Effector CD4-positive, alpha-beta T cell (primary cell): Measurements from ENCODE around the gene RALGAPB.

Experiments used
- DNase-seq: peaks from one replicate; pipeline ENCODE4 v3.0.0-alpha.2; 2020

Gene RALGAPB

DNA sequence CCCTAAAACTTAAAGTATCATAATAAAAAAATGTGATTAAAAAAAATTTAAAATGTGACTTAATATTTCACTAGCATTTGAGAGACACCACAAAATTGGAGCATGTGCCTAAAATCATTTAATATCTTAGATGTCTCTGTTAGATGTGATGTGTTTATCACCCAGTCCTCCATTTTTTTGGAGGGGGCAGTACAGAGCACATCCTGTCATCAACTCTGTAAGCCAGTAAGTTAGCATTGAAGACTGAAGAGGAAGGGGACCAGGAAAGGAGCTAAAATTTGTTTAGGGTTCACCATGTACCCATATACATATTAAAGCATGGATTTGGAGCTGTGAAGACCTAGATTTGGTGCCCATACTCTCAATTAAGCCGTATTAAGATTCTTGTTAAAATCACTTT lies 77.6 kb downstream of the RALGAPB start:
- DNase-seq: no peak

- no peak for DNase-seq
Observed at GRCh38 chr20:38551056-38551626, 78.5 kb downstream of the RALGAPB start.

GRCh38 chr20:38554986-38555385 lies 82.3 kb downstream of the RALGAPB start:
- DNase-seq: no peak

DNA sequence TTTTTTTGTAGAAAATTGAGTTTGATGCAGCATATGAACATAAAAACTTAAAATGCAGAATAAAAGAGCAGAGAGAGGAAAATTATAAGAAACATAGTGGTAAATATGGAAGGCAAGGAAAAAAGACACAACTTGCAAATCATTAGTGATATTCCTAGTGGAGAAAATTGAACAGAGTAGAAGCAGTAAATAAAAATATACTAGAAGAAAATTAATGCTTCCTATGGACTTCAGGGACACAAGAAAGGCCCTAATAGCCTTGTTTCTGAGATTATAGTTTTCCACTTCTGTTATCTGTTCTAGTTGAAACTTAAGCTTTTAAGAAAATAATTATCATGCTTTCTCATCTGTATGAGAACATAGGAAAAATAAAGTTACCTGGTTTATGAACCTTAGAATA lies 82.8 kb downstream of the RALGAPB start:
- DNase-seq: no peak

GRCh38 chr20:38557174-38557573 lies 84.5 kb downstream of the RALGAPB start:
- no peak for DNase-seq

- no peak for DNase-seq
Observed at GRCh38 chr20:38558596-38559360, 86.1 kb downstream of the RALGAPB start.

DNA sequence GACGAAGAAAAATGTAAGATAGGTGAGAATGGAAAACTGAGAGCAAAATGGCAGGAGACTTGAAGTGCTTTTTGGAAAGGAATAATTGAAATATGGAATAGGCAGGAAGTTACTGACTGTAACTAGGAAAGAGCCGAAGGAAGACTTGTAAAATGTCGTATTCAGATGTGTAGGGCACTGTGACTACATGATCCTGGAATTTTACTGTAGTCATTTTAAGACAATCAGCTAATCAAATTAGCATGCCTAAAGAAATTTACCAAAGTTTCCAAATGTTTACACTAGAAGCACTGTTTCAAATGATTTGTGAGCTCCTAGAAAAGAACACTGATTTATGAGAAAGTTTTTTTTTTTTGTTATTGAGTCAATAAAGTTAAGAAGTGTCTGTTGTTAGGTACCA lies 87.1 kb downstream of the RALGAPB start:
- no peak for DNase-seq

- no peak for DNase-seq
Observed at GRCh38 chr20:38563802-38564431, 91.3 kb downstream of the RALGAPB start.

DNA sequence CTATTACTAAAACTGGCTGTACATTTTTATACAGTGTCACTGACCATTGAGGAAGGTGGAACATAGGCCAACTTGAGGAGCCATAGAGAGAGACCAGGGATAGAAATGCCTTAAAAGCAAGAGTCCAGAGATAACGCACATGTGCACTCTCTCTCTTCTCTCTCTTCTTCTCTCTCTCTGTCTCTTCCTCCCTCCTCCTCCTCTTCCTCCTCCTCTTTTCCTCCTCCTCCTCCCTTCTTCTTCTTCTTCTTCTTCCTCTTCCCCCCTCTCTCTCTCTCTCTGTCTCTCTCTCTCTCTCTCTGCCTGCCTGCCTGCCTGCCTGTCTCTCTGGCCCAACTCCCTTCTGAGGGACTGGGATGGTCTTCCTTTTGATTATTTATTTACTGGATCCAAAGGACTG lies 92.0 kb downstream of the RALGAPB start:
- no peak for DNase-seq

GRCh38 chr20:38566036-38566598 lies 93.5 kb downstream of the RALGAPB start:
- DNase-seq: no peak

DNA sequence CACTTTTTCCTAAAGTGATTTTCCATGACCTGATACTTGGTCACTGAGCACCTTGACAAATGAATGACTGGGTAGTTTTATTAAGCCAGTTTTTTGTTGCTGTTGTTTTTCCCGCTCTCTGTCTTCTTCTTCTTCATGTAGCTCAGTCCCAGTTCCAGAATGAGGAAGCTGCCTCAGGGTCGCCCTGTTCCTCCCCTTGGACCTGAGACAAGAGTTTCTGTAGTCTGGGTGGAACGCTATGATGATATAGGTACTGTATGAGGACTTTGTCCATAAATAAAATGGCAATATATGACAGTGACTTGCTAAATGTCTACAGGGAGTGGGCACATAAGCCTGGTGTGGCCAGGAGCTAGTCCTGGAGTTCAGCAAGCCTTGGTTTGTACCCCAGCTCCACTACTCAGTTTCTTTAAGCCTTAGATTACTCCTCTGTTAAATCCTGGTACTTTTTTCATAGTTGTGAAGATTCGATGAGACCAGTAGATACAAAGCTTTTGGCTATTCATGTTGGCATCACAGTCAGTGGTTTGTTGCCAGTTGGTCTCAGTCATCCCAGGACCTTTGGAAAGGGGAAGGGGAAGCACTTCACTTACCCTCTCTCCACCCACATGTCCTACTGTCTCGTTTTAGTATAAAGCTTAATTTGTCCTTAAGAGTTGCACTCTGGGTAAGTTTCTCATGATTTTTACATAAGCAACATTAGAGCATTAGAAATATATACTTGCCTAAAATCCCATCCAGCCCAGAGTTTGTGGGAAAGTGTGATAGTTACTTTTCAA lies 97.3 kb downstream of the RALGAPB start:
- DNase-seq: no peak

GRCh38 chr20:38573413-38573812 lies 100.8 kb downstream of the RALGAPB start:
- no peak for DNase-seq

DNA sequence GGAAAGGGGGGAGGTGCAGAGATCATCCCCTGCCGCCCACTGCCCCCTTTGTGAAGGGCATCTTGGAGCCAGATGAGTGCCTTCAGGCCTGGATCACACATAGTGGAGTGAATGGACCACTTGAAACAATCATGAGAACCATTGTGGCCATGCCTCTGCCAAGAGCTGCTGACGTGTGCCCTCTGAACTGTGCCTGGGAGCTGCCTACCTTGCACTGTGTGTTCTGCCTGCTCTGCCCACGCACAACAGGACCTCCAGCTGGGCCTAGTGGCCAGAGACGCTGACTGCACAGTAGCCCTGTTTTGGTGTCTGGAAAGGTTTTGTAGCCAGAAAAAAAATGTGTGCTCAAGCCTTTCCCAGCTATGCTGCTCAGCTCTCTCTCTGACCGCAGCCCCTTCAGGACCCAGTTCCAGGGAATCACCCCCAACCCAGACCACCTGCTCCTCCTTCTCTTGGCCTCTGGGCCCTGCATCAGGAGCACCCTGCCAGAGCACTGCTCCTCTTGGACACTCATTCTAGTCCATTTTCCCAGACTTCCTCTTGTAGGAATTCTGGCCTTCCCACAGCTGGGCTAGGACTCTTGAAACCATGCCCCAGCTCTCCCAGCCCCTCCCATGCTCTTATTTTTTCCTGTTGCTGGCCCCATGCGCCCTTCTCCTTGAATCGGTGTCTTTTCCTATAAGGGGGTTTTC lies 106.7 kb downstream of the RALGAPB start:
- DNase-seq: no peak

DNA sequence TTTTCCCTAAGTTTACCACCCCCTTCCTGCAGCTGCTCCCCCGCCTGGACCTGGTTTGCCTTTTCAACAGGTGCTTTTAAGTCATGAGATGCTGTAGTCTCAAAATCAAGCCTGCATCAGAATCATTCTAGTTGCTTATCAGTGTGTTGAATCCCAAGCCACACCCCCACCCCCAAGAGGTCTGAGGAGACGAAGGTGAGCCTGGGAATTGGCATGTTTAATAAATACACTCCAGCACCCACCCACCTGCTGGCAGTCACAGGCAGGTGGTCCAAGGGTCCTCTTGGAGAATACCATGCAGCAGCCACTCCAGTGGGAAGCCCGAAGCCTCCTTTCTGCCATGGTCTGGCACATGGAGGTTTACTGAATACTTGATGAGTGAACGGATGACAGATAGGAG lies 107.3 kb downstream of the RALGAPB start:
- DNase-seq: no peak

- DNase-seq: no peak
Observed at GRCh38 chr20:38581013-38581412, 108.4 kb downstream of the RALGAPB start, which contains the start of gene ADIG. ADIG (plus strand) TSS chr20:38581197; CDS start chr20:38581251, 54 bp downstream.

DNA sequence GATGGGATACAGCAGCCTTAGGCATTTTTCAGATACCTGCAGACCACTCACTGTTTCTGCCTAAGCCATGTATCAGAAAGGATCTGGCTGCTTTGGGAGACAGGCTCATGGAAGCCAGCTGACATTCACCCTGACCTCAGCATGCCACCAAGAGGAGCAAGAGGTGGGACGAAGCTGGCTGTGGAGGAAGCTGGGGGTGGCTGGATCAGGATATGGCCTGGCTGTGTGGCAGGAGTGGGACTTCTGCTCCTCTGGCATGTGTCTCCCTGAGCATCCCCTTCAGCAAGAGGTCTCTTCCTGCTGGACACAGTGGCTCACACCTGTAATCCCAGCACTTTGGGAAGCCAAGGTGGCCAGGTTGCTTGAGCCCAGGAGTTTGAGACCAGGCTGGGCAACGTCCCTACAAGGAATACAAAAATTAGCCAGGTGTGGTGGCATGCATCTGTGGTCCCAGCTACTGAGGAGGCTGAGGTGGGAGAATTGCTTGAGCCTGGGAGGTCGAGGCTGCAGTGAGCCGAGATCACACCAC lies 109.3 kb downstream of the RALGAPB start:
- no peak for DNase-seq

DNA sequence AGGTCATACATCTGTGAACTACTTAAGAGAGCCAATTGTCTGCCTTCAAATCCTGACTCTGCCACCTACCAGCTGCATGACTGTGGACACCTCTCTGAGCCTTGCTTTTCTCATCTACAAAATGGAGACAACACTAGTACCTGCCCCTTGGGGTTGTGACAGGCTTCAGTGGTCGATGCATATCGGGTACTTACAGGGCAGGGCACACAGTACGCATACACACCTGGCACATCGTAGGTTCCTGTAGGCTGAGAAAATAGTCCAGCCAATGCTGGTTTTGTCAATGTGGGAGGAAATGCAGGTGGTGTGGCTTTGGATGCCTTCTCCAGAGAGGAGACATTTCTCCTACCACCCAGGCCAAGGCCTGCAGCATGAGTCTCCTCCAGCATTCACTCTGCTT lies 110.7 kb downstream of the RALGAPB start:
- DNase-seq: no peak

DNA sequence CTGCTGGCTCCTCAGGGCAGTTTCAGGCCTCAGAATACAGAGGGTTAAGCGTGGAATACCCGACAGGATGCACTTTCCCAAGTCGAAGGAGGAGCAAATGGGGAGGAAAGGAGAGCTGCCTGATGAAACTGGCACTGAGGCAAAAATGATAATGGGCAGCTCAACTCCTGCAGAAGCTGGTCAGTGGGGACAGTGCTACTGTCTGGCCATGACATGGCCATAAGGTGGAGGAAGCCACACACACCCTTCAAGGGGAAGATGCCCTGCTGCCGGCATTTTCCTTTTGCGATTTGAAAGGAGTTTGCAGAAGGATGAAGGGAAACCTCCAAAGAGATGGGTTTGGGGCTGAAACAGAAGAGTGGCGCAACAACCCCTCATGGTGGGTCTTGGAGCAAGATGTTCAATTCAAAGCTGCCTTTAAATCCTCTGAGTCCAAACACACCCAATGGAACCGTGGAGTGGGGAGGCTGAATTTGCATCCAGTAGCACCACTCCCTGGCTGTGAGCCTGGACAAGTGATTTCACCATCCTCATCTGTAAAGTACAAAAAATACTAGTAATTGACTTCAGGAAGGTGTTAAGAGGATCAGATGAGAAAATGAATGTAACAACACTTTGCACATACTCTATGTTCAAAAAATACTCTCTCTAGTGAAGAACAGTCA lies 111.6 kb downstream of the RALGAPB start:
- no peak for DNase-seq

GRCh38 chr20:38585404-38586180 lies 112.9 kb downstream of the RALGAPB start:
- DNase-seq: no peak

- DNase-seq: no peak
Observed at GRCh38 chr20:38586181-38586525, 113.5 kb downstream of the RALGAPB start.

DNA sequence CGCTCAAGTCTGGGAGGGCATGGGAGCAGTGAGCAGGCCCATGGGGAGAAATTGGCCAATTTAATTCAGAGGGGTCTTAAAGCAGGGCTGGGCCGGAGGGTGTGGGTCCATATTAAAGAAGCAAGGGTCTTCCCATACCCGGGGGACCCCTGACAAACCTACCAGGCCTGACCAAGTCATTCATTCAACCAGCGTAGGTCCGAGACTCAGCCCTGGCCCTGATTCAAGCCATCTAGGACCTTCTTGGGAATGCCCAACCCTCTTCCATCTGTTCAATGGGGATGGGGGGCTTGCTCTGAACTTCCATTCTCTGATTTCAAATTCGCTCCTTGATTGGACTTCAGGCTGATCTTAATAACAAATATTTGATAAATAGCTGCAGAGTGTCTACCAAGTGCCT lies 115.7 kb downstream of the RALGAPB start:
- no peak for DNase-seq
